Fibroblast of peridontal ligament (primary cell): Measurements from ENCODE around the gene DBX2.
"Not testable (repeated sequence)": the region's sequence is repeated elsewhere in the genome, so short reads cannot be mapped to it uniquely, and the experiment has no call there.

ENCODE experiments used
- DNase-seq: peaks from one replicate; pipeline ENCODE4 v3.0.0-alpha.2; 2010; ENCODE audit errors: extremely low read depth

The DBX2 gene

GRCh38 chr12:45050751-45051571 lies at the start of gene DBX2:
TSS of gene DBX2 (minus strand) at chr12:45051099. CDS start at chr12:45050927, 172 bp downstream.
- DNase-seq: no peak

DNA sequence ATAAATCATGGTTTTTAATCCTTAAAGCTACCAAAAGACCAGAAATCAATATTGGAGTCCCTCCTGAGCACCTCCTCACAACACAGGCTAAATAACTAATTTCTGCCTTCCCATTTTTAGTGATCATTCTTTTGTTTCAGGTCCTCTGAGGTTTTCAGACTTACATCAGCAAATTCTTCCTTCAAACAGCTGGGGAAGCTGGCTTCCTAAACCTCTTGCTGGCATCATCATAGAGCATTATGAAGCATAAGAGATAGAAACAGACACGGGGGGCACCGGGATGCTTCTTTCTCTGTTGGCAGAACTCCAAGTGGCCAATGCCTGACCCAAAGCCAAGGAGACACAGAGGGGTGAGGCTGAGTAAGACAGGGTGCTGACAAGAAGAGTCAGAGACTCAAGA lies 47.9 kb upstream of the DBX2 start:
- no peak for DNase-seq

GRCh38 chr12:45095417-45095816 lies 44.5 kb upstream of the DBX2 start:
- not testable (repeated sequence) for DNase-seq

GRCh38 chr12:45093051-45093450 lies 42.2 kb upstream of the DBX2 start:
- DNase-seq: no peak

- no peak for DNase-seq
Measured at GRCh38 chr12:45089411-45090075, 38.6 kb upstream of the DBX2 start.

DNA sequence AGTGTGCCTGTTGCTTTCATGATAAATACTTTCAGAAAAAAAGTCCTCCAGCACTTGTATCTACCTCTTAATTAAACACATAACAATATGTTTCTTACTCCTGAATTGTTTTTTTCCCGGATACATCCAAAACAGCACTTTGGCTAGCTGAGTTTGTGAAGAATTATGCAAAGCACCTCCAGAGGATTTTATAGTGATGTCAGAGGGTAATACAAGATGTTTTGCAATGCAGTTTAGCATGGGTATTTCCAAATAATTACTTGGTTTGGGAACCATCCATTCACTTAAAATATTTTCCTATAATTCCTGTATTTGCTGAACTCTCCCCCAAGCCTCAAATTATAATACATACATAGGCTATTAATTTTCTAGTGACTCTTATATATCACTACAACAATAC lies 37.7 kb upstream of the DBX2 start:
- DNase-seq: no peak

DNA sequence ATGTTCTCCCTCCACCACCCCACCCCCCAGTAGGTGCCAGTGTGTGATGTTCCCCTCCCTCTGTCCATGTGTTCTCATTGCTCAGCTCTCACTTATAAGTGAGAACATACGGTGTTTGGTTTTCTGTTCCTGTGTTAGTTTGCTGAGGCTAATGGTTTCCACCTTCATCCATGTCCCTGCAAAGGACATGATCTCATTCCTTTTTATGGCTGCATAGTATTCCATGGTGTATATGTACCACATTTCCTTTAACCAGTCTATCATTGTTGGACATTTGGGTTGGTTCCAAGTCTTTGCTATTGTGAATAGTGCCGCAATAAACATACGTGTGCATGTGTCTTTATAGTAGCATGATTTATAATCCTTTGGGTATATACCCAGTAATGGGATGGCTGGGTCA lies 33.3 kb upstream of the DBX2 start:
- not testable (repeated sequence) for DNase-seq

DNA sequence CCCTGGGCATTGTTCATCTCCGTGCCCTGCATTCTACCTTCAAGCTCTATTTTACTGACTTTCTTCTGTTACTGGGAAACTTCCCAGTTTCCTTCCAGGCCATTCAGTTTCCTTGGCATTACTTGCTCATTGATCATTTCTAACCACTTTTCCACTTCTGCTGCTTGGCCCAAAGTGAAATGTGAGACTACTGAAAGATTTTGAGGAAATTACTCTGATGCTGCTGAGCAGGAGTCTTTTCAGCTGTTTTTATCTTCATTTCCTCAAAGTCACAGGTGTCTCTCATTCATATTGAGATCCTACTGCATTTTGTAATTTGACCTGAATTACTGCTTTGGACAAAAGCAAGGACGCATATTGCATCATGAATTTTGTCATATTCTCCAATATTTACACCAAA lies 26.4 kb upstream of the DBX2 start:
- no peak for DNase-seq

- DNase-seq: no peak
Measured at GRCh38 chr12:45076417-45077026, 25.6 kb upstream of the DBX2 start.

- no peak for DNase-seq
Measured at GRCh38 chr12:45075587-45076282, 24.8 kb upstream of the DBX2 start.

- DNase-seq: no peak
Measured at GRCh38 chr12:45065125-45065626, 14.3 kb upstream of the DBX2 start.

- DNase-seq: no peak
Measured at GRCh38 chr12:45060976-45061375, 10.1 kb upstream of the DBX2 start.

- DNase-seq: no peak
Measured at GRCh38 chr12:45051572-45052125, 750 bp upstream of the DBX2 start.

DNA sequence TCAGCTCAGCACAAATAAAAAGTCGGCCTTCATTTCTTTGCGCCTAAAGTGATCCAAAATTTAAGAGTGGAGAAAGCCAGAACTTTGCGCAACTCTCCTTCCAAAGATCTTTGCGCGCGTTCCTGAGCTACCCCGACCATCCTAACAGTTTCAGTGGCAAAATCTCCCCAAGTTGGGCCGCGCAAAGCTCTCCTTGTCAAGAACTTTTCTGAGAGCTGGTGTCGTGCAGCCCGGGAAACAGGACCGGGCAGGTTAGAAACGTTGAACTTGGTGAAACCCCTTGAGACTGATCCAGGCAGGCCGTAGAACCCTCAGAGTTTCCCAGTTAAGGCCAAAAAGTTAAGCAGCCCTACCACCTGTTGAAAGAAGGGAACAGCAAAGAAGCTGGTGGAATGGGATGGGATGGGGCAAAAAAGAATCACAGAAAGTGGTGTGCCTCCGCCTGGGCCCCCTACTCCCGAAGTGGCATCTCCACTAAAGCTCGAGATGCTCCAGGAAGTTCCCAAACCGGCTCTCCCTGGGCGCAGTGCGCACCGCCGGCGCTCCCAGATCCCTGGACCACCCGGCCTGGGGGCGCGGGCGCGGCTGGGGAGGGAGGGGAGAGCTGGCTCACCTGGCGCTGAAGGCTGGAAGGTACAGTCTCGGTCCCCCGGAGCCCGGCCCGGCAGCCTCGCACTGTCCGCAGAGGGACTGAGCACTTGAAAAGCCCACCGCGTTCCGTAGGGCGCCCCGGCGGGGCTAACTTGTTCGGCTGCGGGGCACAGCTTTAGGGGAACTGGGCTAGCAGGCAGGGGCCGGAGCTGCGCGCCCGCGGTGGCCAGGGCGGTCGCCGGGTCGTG lies 768 bp downstream of the DBX2 start:
- peak; percentile 5 for DNase-seq

DNA sequence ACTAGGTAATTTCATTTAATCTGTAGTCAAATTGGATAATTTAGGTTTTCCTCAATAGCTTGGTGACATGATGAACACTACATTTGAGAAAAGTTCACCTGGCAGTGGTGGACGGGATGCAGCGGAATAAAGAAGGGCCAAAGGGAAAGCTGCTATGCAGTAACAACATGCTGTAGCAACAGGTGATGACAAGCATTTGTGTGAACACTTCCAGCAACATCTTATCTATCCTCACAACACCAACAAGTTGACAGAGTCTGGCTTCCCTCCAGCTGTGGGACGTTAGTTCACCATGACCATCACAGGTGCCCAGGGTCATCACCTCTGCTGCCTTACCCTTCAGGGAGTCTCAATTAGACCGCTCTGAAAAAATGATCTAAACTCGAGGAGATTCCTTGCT lies 8.3 kb downstream of the DBX2 start:
- no peak for DNase-seq

- DNase-seq: no peak
Measured at GRCh38 chr12:45040977-45041376, 9.9 kb downstream of the DBX2 start.

- no peak for DNase-seq
Measured at GRCh38 chr12:45039757-45040156, 11.1 kb downstream of the DBX2 start.

DNA sequence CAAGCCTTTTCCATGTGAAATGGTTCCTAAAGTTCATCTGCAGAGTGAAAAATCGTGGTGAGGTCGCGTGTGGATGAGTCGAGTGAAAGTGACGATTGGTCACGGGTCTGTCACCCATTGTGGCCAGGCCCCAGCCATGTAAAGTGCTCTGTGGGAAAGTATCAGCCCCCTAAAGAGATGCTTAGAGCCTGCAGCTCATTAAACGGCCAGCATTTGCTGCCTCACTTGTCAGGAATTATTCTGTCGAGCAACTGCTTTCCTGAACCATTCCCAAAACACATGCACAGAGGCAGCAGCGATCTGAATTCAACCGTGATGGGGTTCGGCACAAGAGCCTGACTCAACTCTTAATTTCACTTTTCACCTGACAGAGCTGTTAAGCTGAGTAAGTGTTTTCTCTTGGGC lies 16.0 kb downstream of the DBX2 start:
- no peak for DNase-seq

GRCh38 chr12:45017916-45018315 lies 33.0 kb downstream of the DBX2 start:
- DNase-seq: no peak

DNA sequence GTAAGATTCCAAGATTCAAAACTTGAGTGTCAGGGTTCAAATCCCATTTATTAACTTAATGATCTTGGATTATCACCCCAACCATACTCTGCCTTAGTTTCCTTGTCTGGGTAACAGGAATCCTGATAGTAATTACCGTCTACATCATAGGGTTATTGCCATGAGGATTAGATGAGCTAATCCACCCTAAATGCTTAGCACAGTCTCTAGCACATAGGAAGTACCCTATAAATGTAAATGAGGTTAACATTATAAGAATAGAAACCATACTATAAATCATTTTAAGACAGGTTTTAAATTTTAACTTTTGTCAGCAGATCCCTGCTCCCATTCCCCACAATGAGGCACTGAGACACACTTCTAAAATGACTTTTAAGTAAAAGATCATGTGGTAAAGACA lies 36.5 kb downstream of the DBX2 start:
- DNase-seq: no peak

DNA sequence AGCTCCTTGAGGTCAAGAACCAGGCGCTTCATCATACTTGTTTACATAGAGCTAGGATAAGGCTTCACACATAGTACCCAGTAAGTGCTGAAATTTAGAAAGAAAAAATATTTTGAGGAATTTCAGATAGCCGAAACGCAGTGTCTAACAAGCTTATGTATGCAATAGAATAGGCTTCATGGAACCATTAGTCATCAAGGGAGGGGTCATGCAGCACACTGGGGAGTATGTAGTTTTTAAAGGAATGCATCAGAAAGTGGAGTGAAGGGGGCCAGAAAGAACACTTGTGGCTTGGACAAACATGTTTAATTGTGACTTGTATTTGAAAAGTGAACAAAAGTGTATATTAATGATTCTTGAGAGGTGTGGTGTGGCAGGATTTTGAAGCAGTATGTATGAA lies 38.1 kb downstream of the DBX2 start:
- DNase-seq: no peak
